ENCODE data around the gene DUSP18.
"Not testable (repeated sequence)": the region's sequence is repeated elsewhere in the genome, so short reads cannot be mapped to it uniquely, and the experiment has no call there.

DUSP18 gene

DNA sequence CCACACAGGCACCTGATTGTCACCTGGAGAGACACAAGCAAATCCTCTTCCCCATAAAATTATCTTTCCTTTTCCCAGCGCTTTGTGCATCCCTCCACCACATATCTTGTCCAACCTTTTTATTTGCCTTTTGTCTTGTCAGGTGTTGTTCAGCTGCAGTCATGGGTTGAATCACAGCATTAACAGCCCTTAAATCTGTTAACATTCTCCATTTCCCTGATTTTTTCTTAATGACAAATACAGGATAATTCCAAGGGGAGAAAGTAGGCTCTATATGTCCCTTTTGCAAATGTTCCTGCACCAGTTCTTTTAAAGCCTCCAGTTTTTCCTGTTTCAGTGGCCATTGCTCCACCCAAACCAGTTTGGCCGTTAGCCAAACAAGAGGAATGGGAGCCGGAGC lies 8.9 kb upstream of the DUSP18 start:
- not testable (repeated sequence) for DNase-seq

DNA sequence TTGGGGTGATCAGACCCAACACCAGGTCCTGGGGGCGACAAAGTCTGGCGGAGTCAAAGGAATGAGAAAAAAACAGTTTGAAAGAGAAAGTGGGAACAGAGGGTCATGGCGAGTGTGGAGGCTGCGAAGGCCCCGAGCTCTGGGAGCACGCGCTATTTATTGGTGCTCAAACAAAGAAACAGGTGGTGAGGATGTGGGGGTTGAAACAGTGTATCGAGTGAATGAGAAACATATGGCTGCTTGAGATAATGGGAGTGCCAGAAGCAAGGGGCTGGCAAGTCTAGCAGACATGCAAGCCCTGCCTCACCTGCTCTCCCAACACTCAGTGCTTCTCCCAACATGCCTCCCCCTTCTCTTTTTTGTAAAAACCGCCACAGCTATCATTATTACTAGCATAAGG lies 7.8 kb upstream of the DUSP18 start:
- DNase-seq, result no peak

DNA sequence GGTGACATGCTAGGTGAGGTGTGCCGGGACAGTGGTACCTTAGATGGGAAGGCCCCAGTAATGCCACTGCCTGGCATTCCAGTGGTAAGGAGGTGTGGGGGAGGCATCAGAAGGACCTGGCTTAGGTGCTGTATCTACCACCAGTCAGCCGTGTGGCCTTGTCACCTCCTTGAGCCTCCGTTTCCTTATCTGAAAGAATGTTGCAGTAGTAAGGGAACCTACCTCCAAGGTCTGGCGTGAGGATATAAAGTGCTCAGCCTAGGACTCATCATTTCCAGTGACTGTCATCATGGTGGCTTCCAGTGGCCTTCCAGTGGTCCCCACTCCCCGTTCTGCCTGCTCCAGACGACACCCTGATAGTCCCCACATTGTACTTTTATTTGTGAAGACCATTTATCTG lies 6.8 kb upstream of the DUSP18 start:
- DNase-seq, result no peak

DNA sequence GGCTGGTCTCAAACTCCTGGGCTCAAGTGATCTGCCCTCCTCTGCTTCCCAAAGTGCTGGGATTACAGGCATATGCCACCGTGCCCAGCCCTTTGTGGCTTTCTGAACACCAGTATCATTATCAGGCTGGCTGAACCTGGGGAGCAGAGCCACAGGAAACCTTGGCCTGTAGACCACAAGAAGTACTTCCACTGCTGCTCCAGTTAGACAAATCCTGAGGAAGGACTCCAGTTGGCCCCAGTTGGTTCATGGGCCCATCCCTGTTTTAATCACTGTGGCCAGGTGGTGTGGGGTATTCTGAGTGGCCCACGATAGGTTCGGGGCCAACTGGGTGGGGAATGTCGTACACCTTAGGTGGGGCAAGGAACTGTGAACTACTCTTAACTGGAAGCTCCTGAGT lies 5.5 kb upstream of the DUSP18 start:
- no peak for DNase-seq

DNA sequence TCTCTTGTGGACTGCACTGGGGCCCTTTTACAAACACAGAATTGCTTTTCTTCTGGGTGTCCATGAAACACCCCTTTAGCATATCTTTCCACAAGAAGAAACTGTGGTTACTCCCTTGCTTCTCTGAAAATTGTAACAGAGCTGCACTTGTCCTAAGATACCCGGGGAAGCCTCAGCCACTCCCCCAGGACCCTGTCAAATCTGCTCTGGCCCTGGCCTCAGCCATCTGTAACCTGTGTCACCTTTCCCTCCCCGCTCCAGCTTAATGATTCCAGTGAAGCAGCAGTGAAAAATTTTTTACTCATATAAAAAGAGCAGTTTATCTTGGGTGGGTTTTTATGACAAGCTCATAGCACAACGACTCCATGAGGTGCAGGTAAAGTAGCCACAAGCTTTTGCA lies 3.4 kb upstream of the DUSP18 start:
- no peak for DNase-seq

DNA sequence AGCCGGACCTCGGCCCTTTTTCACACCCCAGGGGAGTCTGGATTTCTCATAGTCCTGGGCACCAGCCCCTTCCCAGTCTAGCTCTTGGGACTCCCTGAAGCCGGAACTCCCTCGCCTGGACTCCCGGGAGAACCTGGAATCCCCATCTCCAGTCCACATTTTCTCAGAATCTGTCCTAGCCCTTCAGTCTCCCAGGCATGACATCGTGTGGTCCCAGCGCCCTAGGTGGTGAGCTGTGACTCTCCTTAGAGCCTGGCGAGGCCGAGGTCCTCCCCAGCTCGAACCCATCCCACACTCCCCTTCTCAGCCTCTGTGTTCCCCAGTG lies 673 bp upstream of the DUSP18 start:
- no peak for DNase-seq

DNA sequence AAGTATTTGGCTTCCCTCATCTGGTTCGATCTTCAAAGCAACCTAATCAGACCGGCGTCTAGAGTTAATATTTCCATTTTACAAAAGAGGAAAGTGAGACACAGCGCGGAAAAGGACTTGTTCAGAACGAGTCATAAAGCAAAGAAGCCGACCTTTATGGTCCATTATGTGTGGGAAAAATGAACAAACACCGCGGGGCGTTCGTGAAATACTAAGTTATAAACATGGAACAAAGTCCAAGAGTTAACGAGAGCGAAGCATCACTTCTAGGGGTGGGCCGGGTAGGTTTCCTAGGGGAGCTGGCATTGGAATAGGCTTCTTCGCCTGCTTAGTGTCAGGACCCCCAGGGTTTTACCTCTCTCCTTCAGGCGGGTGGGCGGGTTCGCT lies 575 bp downstream of the DUSP18 start:
- DNase-seq, result peak; percentile 11

DNA sequence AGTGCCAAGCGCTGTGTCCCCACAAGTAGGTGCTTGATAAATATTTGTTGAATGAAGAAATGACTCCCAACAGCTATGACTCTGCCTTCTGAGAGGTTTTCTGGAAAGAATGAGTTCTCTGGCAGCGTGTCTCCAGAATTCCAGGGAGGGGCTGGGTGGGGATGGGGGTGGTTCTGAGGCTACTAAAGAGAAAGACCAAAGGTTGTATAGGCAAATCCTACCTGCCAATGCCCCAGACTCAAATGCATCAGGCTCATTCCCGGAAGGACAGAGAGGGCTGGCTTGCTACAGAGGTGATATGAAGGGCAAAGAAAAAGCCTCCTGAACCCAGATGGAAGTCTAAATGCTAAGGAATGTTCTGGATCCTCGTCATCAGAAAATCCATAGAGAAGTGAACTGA lies 1.9 kb downstream of the DUSP18 start:
- DNase-seq, result no peak

DNA sequence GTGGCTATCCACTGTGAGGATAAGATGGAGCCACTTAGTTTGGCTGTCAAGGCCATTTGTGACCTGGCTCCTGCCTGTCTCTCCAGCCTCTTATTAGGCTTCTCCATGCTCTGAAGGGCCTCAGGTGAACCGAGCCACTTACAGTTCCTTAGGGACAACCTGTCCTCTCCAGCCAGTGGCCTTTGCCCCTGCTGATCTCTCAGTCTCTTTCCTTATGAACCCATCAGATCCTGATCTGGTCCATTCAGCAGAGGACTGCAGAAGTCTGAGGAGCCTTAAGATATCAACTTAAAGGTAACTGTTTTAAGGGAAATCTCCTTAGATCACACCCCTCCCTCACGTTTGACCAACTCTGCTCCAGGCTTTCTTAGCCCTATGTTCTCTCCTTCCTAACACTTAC lies 2.4 kb downstream of the DUSP18 start:
- DNase-seq, result no peak

DNA sequence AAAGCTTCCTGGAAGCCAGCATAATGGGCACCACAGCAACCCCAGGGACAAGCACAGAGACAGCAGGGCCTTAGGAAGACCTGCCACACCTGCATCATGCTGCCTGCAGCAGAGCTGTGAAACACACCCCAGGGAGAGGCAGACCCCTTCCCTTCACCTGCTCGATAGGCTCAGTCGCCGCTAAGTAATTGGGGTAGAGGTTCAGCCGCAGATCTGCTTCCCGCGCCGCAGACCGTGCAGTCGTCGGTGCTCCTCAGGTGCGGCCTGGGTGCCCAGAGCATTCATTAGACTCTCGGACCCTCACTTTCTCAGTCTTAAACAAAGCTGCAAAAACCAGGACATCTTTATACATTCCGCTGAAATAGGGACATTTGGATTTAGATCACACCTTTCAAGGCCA lies 2.9 kb downstream of the DUSP18 start:
- DNase-seq, result no peak

DNA sequence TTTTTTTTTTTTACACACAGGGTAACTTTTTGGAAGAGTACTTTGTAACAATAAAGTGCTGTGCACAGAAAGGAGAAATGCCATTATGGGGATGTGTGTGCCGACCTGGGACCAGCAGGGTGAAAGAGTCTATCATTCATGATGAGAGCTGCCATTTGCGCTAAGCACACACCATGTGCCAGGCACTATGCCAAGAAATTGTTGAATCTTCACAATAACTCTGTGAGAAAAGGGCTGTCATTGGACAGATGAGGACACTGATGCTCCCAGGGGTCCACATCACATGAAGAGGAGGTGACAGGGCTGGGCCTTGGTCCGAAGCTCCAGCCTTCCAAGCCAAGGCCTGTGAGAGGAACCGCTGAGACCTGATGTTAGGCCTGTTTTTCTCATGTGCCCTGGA lies 5.6 kb downstream of the DUSP18 start:
- no peak for DNase-seq

DNA sequence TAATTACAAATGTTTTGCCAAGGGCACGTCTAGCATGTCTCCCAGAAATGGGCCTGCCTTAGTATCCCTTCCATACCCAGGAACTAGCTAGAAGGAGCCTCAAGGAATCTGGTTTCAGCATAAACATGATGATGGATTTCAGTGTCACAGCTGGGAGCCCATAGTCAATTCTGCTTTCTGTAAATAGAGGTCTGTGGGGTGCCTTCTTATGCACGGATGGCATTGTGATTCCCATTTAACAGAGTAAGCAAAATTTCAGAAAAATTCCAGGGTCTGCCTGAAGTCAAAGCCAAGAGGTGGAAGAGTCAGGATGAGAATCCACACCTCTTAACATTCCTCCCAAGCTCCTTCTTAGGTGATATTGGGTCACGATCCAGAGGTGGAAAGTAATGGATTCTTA lies 12.1 kb downstream of the DUSP18 start:
- DNase-seq, result no peak

DNA sequence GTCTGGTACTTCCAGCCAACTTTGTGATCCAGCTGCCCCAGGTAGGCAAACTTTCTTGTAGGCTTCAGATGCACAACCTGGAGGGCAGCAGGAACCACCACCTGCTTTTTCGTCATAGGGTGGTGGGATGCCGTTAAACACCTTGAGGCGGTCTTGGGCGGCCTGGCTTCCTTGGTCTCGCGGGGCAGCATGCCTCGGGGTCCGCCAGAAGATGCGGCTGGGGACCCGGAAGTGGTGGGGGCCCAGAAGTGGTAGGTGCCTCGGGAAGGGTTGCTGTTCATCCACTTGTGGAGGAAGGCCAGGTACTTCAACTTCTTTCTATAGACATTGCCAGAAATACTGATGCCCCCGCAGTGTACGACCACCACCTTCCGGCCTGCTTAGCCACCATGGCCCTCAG lies 13.3 kb downstream of the DUSP18 start:
- DNase-seq, result no peak

DNA sequence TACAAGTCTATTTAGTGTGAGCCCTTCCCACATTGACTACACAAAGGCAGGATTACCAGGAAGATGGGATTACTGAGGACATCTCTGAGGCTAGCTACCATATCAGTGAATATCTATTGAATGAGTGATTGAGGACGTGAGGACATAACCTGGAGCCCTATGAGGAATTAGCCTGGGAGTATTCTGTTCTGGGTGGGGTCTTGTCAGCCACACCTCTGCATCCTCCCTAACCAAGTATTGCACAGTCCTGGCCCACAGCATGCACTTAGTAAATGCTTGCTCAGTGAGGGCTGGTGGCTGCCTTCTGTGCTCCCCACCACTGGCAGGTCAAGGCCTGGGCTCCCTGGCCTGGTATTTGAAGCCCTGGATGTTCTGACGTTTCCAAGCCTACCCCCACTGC lies 14.8 kb downstream of the DUSP18 start:
- DNase-seq, result no peak

DNA sequence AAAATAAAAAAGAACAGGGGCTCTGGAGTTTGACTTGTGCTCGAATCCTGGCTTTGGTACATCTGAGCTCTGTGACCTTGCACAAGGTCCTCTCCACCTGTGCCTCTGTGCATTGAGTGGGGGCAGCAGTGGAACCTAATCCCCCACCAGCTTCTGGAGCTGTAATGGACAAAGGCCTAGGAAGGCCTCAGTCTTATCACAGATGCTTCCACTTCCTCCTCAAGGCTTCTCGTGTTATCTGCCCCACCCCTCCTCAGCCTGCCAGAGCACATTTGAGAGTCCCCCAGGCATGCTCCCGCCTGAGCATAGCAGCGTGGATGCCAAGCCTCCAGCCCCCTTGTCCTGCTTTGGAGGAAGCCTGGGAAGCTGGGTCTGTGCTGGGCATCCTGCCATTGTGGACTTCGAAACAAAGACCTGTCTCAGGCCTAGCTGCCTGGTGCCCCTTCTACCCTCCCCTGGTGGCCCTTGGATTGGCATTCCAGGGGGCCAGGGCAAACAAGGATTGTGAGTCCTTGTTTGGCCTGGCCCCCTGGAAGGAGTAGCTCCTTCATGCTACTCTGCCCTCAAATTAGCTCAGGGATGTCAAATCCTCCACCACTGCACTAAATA lies 17.1 kb downstream of the DUSP18 start:
- DNase-seq, result no peak

DNA sequence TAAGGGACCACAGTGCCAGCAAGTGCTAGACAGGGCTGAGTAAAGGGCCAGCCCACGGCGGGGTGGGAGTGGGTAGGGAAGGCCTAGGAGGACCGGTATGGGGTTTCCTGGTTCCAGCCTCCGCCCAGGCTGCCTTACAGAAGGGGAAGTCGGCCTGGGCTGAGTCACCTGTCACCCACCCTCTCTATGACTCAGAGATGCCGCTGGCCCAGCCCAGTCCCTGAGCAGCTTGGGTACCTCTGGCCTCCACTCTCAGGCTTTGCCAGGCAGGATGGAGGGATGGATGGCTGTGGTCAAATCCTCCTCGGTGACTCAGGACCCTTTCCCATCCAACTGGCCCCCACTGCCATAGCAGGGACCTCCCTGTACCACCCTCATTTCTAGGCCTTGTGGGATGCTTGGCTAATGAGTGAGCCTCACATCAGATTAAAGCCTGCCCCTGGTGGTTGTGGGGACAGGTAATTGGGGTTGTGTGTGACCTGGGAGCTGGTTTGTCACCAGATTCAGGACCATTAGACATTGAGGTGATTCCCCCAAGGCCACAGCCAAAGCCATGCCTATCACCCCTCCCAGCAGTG lies 18.2 kb downstream of the DUSP18 start:
- DNase-seq, result peak; percentile 93

DNA sequence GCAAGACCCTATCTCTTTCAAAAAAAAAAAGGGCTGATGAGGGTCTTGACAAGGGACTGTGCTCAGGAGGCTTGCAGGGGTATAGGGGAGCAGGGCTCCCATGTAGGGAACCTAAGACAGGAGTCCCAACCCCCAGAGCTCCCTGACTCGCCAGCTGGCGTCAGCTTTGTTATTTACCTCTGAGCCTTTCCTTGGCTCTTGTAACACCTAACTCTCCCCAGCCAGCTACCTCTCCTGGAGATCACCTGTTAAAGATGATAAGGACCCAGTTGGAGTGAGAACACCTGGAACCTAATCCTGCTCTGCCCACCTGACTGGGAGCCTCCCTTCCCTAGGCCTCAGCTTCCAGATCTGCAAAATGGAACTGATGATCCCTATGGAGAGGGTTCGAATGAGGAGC lies 18.9 kb downstream of the DUSP18 start:
- no peak for DNase-seq

DNA sequence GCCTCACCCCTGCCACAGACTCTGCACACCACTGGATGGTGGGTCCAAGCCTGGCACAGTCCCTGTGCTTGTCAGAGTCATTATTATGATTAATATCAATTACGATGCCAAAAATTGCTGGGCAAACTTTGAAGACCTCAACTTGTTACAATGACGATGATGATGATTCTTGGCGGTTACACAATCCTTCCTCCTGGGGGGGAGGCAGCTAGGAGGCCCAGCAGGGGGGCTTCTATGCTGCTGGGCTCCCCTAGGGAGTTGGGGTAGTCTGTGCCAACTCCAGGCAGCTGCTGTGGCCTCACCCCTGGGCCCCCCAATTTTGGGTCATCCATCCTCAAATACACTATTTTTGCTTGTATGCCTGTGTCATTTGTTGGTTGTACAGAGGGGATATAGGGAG lies 20.1 kb downstream of the DUSP18 start:
- no peak for DNase-seq

DNA sequence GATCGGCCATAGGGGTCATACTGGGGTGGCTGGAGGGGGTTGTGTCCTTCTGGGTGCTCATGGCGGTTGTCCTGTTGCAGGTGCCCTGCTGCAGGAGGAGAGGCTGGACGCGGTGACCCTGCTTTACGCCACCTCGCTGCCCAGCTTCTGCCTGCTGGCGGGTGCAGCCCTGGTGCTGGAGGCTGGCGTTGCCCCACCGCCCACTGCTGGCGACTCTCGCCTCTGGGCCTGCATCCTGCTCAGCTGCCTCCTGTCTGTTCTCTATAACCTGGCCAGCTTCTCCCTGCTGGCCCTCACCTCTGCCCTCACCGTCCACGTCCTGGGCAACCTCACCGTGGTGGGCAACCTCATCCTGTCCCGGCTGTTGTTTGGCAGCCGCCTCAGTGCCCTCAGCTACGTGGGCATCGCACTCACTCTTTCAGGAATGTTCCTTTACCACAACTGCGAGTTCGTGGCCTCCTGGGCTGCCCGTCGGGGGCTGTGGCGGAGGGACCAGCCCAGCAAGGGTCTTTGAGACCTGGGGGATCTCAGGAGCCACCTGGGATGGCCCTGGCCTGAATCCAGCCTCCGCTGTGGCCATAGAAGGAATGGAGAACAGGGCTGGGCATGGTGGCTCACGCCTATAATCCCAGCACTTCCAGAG lies 21.0 kb downstream of the DUSP18 start:
- no peak for DNase-seq

DNA sequence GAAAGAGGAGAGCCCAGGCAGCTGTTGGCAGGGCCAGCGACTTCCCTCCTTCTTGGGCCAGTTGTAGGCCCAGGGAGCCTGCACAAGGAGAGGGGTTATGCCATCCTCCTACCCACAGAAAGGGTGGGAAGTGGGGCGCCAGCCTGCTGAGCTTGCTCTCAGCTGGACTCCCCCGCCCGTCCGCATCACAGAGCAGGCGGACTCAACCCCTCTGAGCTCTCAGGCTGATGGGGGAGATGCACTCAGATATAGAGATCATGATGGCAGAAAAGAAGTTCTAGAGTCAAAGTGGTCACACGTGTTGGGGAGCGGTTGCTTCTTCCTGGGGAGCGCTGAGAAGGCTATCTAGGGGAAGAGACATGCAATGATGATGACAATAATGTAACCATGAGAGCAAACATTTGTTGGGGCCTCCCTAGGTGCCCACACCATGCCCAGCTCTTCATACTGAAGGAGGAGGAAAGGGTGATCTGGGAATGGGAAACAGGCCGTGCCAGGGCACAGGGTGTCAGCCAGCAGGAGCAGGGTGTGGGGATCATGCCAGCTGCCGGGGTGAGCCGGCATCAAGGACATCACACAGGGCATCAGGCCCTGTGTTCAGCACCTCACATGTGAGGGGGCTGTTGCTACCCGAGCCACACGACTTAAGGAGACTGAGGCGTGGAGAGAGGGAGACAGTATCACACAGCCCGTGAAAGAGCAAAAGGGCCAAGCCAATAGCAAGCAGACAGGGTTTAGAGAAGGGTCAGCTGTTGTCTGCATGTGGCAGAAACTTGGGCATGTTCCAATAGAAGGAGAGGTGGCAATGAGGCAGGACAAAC lies 24.4 kb downstream of the DUSP18 start:
- no peak for DNase-seq

DNA sequence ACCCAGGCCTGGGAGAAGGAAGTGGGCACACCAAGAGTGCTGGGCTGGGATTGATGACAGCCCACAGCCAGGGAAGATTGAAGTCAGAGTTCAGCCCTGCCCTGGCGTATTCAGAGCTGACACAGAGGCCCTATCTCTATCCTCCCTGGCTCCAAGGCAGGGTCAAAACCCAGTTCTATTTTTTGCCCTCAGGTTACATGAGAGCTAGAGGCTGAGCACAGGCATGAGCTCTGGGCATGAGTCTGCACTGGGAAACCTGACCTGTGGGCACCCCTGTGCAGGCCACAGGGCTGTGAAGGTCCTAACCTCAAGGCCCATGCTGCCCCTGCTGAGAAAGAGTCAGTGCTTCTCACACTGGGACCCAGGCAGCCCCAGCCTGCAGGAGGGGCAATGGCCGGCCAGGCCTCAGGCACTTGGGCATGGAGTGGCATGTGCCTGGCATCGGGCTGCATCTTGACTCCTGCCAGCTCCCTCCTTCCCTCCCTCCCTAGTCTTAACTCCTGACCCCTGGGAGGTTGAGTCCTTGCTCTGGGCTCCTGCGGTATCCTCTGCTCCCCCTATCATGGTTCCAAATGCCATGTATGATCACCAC lies 26.7 kb downstream of the DUSP18 start:
- no peak for DNase-seq

DNA sequence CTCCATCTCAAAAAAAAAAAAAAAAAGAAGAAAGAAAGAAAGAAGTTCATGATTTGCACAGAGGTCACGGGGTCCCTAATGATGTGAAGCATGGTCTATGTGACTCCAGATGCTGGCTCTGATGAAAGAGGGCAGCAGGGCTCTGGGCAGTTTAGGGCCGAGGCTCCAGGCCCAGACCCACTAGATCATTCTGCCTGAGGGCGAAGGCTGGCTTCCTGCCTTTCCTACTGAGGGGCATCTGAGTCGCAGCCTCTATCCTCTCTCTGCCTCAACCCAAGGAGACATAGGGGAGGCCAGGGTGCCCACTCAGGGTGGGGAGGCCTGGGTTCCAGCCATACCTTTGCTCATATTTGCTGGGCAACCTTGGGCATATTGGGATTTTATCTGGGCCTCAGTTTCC lies 27.3 kb downstream of the DUSP18 start:
- no peak for DNase-seq

DNA sequence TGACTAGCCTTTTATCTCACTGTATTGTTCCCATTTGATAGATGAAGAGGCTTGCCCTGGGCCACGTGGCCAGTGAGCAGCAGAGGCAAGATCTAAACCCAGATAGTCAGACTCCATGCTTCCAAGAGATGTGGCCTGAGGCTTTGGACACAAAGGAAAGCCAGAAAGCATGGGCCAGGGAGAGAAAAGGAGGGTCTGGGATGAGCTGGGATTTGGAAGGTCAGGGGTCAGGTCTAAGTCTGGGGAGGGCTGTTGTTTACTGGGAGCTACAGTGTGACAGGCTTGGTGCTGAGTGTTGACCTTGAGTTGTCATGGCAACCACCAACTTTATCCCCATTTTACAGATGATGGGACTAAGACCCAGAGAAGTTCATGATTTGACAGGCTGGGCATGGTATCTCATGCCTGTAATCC lies 30.0 kb downstream of the DUSP18 start:
- no peak for DNase-seq

All from inflammatory macrophage treated with lipopolysaccharide for 4 hours (primary cell).